Measurements from ENCODE around the gene CPEB4. TPM values are rescaled to one million over a fixed set of nuclear protein-coding genes. Genes with fewer than 3 reads are reported as not detected.

Gene CPEB4
- total and polyA plus RNA-seq, 7 donors = 30.4 to 262 (median 95.0) TPM

DNA sequence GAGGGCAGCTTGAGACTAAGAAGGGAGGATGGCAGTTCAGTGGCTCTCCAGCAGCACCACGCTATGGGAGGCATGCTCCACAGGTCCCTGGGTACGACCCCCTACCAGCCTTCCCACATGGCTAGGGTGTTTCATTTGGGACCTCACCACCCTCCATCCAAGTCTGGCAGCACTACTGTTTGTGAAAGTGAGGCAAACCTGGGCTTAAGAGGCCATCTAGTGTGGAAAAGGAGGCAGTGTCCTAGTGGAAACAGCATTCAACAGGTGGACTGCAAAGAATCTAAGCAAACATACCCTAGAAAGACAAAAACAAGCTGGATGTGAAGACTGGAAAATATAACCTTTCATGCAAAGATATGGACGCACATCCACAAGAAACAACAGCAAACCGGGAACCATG, 96.1 kb downstream of the CPEB4 start:
- intact Hi-C loops (cut with DNase I) = loop anchor here (5.0 to 10.0 kb wide), 2 partner anchors 689 to 692 kb away; no protein-coding TSS in a partner anchor
- H3K4me1 ChIP-seq = no peaks in the 10 kb centered on the region
- H3K27me3 ChIP-seq (ENCODE audit: insufficient read depth in 3 of 3, low read length in 2 of 3) = peaks cover 0 to 2% (median 0%) of the 10 kb centered on the region in 3 donors
- peak; percentile 42 to 76 (median 74) for ATAC-seq
- DNase-seq = no peak
- no peak overlapping the region for H3K27ac ChIP-seq
- H3K36me3 ChIP-seq (ENCODE audit: insufficient read depth in 1 of 2, low read depth in 1 of 2) = no peaks in the 10 kb centered on the region
- TF ChIP-seq, protein P1, sequence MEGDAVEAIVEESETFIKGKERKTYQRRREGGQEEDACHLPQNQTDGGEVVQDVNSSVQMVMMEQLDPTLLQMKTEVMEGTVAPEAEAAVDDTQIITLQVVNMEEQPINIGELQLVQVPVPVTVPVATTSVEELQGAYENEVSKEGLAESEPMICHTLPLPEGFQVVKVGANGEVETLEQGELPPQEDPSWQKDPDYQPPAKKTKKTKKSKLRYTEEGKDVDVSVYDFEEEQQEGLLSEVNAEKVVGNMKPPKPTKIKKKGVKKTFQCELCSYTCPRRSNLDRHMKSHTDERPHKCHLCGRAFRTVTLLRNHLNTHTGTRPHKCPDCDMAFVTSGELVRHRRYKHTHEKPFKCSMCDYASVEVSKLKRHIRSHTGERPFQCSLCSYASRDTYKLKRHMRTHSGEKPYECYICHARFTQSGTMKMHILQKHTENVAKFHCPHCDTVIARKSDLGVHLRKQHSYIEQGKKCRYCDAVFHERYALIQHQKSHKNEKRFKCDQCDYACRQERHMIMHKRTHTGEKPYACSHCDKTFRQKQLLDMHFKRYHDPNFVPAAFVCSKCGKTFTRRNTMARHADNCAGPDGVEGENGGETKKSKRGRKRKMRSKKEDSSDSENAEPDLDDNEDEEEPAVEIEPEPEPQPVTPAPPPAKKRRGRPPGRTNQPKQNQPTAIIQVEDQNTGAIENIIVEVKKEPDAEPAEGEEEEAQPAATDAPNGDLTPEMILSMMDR (IDR thresholded peaks at IDR 0.05) = peak; percentile 47
- WGBS, 3 donors = 44 to 51% (median 47%) methylated on average over 4 of the region's 4 CpGs
- no peaks in the 10 kb centered on the region for H3K9me3 ChIP-seq
- no peak overlapping the region for H3K4me3 ChIP-seq

DNA sequence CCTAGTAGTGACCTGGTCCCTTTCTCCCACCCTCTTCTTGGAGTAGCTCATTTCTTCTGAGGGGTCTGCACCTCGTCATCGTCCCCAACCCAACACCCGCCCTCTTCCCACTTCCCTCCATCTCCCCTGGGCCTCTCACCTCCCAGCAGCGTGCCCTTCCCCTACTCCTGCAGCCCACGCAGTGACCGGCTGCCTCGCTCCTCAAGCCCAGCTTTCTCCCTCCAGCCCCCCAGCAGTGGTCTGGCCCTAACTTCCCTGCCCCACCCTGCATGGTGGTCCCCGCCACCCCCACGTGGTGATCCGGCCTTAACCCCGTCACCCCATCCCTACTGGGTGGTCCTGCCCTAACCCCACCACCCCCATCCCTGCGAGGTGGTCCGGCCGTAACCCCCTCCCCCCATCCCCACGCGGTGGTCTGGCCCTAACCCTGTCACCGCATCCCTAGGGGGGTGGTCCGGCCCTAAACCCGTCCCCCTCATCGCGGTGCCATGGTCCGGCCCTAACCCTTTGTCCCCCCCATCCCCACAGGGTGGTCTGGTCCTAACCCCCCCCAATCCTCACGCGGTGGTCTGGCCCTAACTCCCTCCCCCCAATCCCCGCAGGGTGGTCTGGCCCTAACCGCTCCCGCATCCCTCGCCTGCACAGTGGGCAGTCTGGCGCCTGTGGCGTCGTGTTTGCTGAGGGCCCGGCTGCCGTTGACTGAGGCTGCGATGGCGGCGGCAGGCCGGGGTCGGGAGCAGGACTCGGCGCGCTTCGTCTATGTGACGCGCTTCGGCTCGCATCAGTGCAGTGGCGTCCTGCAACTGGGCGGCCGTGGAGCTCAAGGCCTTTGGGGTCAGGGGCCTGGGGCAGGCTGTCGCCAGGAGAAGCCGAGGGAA, 100.6 kb downstream of the CPEB4 start, which contains the start of gene C5orf47:
C5orf47 (plus strand) TSS at position 617 of the 878 bp plus-strand sequence; CDS start at position 711, 94 bp downstream.
- intact Hi-C loops (cut with DNase I) = loop anchor here in 1 of 2 donors (10.0 kb wide), 1 partner anchor 694 kb away; no protein-coding TSS in a partner anchor
- peak in 1 of 4 donors; percentile 31 for ATAC-seq

DNA sequence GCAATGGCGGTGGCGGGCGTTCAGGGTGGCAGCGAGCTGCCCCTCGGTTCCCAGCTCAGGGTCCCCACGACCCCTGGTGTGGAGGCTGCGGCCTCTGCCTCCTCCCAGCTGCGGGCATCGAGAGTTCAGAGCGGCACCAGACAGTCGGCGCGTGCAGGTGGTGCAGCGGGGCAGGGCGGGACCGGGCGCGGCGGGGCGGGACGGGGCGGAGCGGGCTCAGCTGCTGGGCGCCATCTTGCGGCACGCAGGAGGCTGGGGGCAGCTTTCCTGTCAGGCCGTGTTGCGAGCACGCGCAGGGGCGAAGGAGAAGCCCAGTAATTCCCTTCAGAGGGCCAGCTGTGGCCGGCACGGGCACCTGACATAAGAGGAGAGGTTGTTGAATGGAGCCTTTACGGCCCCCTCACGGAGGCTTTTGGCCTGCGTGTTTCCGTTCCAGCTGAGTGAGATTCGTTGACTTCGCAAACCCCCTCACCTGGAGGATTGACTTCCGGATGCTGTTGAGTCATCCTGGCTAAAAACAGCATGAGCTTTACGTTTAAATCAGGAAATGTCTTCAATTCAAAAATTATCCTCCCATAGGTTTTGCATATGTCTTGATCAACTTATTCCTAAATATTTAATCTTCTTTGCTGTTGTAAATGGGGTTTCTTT, 101.4 kb downstream of the CPEB4 start:
- no peaks in the 10 kb centered on the region for H3K4me1 ChIP-seq
- no peaks in the 10 kb centered on the region for H3K36me3 ChIP-seq (ENCODE audit: insufficient read depth in 1 of 2, low read depth in 1 of 2)
- H3K9me3 ChIP-seq = no peaks in the 10 kb centered on the region
- TF ChIP-seq, protein P1 (IDR thresholded peaks at IDR 0.05) = no peak
- DNase-seq (no peak), ATAC-seq (no peak)
- no peak overlapping the region for H3K27ac ChIP-seq
- intact Hi-C loops (cut with DNase I) = loop anchor here in 1 of 2 donors (10.0 kb wide), 1 partner anchor 695 kb away; no protein-coding TSS in a partner anchor
- H3K4me3 ChIP-seq = no peak overlapping the region
- peaks cover 0 to 2% (median 0%) of the 10 kb centered on the region in 3 donors for H3K27me3 ChIP-seq (ENCODE audit: insufficient read depth in 3 of 3, low read length in 2 of 3)
- WGBS, 3 donors = 94% methylated on average over 38 to 41 of the region's 41 CpGs

More for the DNA sequence above, 100.6 kb downstream of the CPEB4 start, which contains the start of gene C5orf47:
- WGBS, 3 donors = 94 to 96% (median 95%) methylated on average over 51 of the region's 51 CpGs
- no peak within 1 kb of the TSS for H3K4me3 ChIP-seq
- no peaks in the 10 kb centered on the region for H3K36me3 ChIP-seq (ENCODE audit: insufficient read depth in 1 of 2, low read depth in 1 of 2)
- H3K27ac ChIP-seq = no peak within 1 kb of the TSS
- no peak for DNase-seq
- H3K27me3 ChIP-seq (ENCODE audit: insufficient read depth in 3 of 3, low read length in 2 of 3) = peaks cover 0 to 2% (median 0%) of the 10 kb centered on the region in 3 donors
- no peaks in the 10 kb centered on the region for H3K4me1 ChIP-seq
- no peaks in the 10 kb centered on the region for H3K9me3 ChIP-seq
- TF ChIP-seq, protein P1 (IDR thresholded peaks at IDR 0.05) = no peak

DNA sequence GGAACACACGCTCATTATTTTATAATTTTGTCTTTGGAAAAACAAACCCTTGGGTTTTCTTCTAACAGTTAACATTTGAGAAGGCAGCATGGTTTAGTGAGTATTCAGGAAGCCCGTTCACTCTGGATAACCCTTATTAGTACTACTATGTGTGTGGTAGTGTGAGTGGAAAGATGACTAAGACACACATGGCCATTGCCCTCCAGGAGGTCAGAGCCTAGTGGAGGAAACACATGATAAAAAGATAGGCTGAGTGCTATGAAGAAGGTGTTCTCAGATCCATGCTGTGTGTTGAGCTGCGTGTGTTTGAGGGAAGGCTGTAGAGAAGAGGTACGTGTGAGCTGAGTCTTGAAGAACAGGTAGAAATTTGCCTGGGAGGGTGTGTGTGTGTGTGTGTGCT, 109.2 kb downstream of the CPEB4 start:
- DNase-seq (no peak), ATAC-seq (no peak)
- no peaks in the 10 kb centered on the region for H3K4me1 ChIP-seq
- intact Hi-C loops (cut with DNase I) = no loop called here
- H3K27ac ChIP-seq = no peak overlapping the region
- H3K4me3 ChIP-seq = no peak overlapping the region
- H3K27me3 ChIP-seq (ENCODE audit: insufficient read depth in 3 of 3, low read length in 2 of 3) = peaks cover 0 to 8% (median 2%) of the 10 kb centered on the region in 3 donors
- 75 to 79% (median 79%) methylated on average over 4 of the region's 4 CpGs for WGBS, 3 donors
- TF ChIP-seq, protein P1 (IDR thresholded peaks at IDR 0.05) = no peak
- no peaks in the 10 kb centered on the region for H3K9me3 ChIP-seq
- no peaks in the 10 kb centered on the region for H3K36me3 ChIP-seq (ENCODE audit: insufficient read depth in 1 of 2, low read depth in 1 of 2)

Data from psoas muscle (tissue), 8 donors.